K562 (cell line): ENCODE data around the gene NAPB. TPM values are rescaled to one million over a fixed set of nuclear protein-coding genes. Genes with fewer than 3 reads are reported as not detected.

Experiments used
- ATAC-seq: fragments of 200-7000 bp; cut with Tn5 transposase; 3 replicates; pipeline ENCODE4 v1.9.1; 2020; ENCODE audit warnings: moderate library complexity
- BruUV-seq: library from RNA; stranded (reverse); fragments of 400-500 nt; replicated peaks from 2 replicates; lab custom pipeline; 2021; lab: Mats Ljungman, UMichigan
- CTCF ChIA-PET: fragments of 300-600 bp; formaldehyde crosslinking; extraction: SDS; loops from one replicate; lab custom pipeline; 2021; ENCODE audit warnings: low intra/inter-chr PET ratio; lab: Yijun Ruan, JAX
- POLR2A ChIA-PET: fragments of 300-600, 350-650 bp; sonication (Branson Sonifier 250); formaldehyde crosslinking; extraction: SDS; loops from one replicate; lab custom pipeline; 2021; ENCODE audit warnings: antibody characterized with exemption, inconsistent platforms; lab: Yijun Ruan, JAX
- DNase-seq, 4 experiments: peaks; one replicate each; pipeline versions ENCODE4 v3.0.0 to v3.0.0-alpha.2; 2011 to 2018; ENCODE audit warnings: low spot score in 3 of 4, mixed read lengths in 3 of 4; ENCODE audit errors: extremely low read depth in 1 of 4
- FAIRE-seq: peaks from 2 replicates; lab custom pipeline; 2011; peaks lifted over from hg19 to GRCh38; lab: Jason Lieb, UNC
- H2AFZ ChIP-seq: 2 replicates; pipeline ENCODE4 v1.6.0; 2011; ENCODE audit warnings: low read depth, low read length, control low read depth, inconsistent platforms
- H3K27ac ChIP-seq: fragments of 200-600 bp; 3 replicates; pipeline ENCODE4 v1.8.0; 2011; ENCODE audit warnings: low read depth, mild to moderate bottlenecking, control low read depth, inconsistent platforms, low read length, moderate library complexity, mixed read lengths; ENCODE audit errors: extremely low read depth
- H3K27me3 ChIP-seq, 2 experiments: fragments of 300-600 bp in 1 of 2; 2 replicates in 1 of 2; 3 replicates in 1 of 2; pipeline versions ENCODE4 v1.6.0 to v1.8.0; 2011; ENCODE audit warnings: inconsistent platforms in 2 of 2, low read length in 2 of 2, mild to moderate bottlenecking in 1 of 2, mixed read lengths in 1 of 2, moderate library complexity in 1 of 2; ENCODE audit not compliant: control insufficient read depth in 2 of 2, insufficient read depth in 2 of 2
- H3K36me3 ChIP-seq: fragments of 300-600 bp; 3 replicates; pipeline ENCODE4 v1.8.0; 2011; ENCODE audit warnings: mild to moderate bottlenecking, low read length, inconsistent platforms; ENCODE audit not compliant: control insufficient read depth, insufficient read depth
- H3K4me1 ChIP-seq, 2 experiments: fragments of 200-600 bp in 1 of 2; replicated peaks in 1 of 2; 2 replicates in 1 of 2; 3 replicates in 1 of 2; pipeline versions ENCODE4 v1.5.1 to v1.8.0; 2011; ENCODE audit warnings: inconsistent platforms in 2 of 2, low read length in 2 of 2, mild to moderate bottlenecking in 1 of 2, mixed read lengths in 1 of 2, moderate library complexity in 1 of 2; ENCODE audit not compliant: control insufficient read depth in 2 of 2, insufficient read depth in 2 of 2
- H3K4me2 ChIP-seq: 2 replicates; pipeline ENCODE4 v1.6.1; 2011; ENCODE audit warnings: low read length, control low read depth, inconsistent platforms, mixed read lengths; ENCODE audit not compliant: insufficient read depth
- H3K4me3 ChIP-seq: fragments of 200-600 bp; sonication (generic), shearing (Covaris generic); 2 replicates; pipeline ENCODE4 v1.5.1; 2016; ENCODE audit warnings: control low read depth, inconsistent platforms
- H3K79me2 ChIP-seq: fragments of 200-600 bp; 3 replicates; pipeline ENCODE4 v1.8.0; 2011; ENCODE audit warnings: low read length, inconsistent platforms; ENCODE audit not compliant: control insufficient read depth, insufficient read depth
- H3K9ac ChIP-seq, 2 experiments: 2 replicates each; pipeline versions ENCODE4 v1.6.0 to v1.6.1; 2011; ENCODE audit warnings: low read depth in 2 of 2, low read length in 2 of 2, control low read depth in 1 of 2, inconsistent platforms in 1 of 2, mild to moderate bottlenecking in 1 of 2, mixed read lengths in 1 of 2; ENCODE audit not compliant: insufficient read depth in 1 of 2
- H3K9me1 ChIP-seq: one replicate; pipeline ENCODE4 v1.6.0; 2011; ENCODE audit warnings: inconsistent platforms, mild to moderate bottlenecking, low read length, moderate library complexity; ENCODE audit not compliant: control insufficient read depth, insufficient read depth
- H3K9me3 ChIP-seq: replicated peaks from 2 replicates; pipeline ENCODE4 v1.5.1; 2011; ENCODE audit warnings: low read depth, low read length, inconsistent platforms; ENCODE audit not compliant: control insufficient read depth, insufficient read depth
- H4K20me1 ChIP-seq: replicated peaks from 2 replicates; pipeline ENCODE4 v1.6.1; 2011; ENCODE audit warnings: low read length, inconsistent platforms, mixed read lengths; ENCODE audit not compliant: control insufficient read depth, insufficient read depth
- ETV1 ChIP-seq: fragments of 450-650 bp; conservative IDR thresholded peaks from 2 replicates; pipeline ENCODE4 v1.6.1; 2016; ENCODE audit warnings: missing genetic modification characterization, control low read depth, low read depth, missing compliant biosample characterization
- GATAD2A ChIP-seq: fragments of 450-650 bp; IDR thresholded peaks from 2 replicates; pipeline ENCODE4 v1.6.1; 2017
- MAZ ChIP-seq, 2 experiments: fragments of 450-650 bp in 1 of 2; sonication (generic) in 1 of 2; formaldehyde crosslinking; IDR thresholded peaks in 1 of 2; conservative IDR thresholded peaks in 1 of 2; 2 replicates each; pipeline versions ENCODE4 v1.4.0 to v1.5.0; 2020; ENCODE audit warnings: mild to moderate bottlenecking in 1 of 2, missing genetic modification reagents in 1 of 2
- NFIX ChIP-seq: fragments of 250-450 bp; sonication (Bioruptor Pico); IDR thresholded peaks from 2 replicates; pipeline ENCODE4 v1.4.0; 2020; ENCODE audit warnings: low read depth, mild to moderate bottlenecking, moderate library complexity
- NRF1 ChIP-seq, 2 experiments: fragments of 450-650 bp; IDR thresholded peaks in 1 of 2; conservative IDR thresholded peaks in 1 of 2; 2 replicates each; pipeline ENCODE4 v1.6.1; 2014; ENCODE audit warnings: mild to moderate bottlenecking in 2 of 2
- POLR2G ChIP-seq: fragments of 200-400 bp; formaldehyde crosslinking; IDR thresholded peaks from 2 replicates; pipeline ENCODE4 v1.6.1; 2017; ENCODE audit warnings: low read depth, mild to moderate bottlenecking, antibody characterized with exemption, low read length, moderate library complexity
- POU5F1 ChIP-seq: fragments of 150-350 bp; IDR thresholded peaks from 2 replicates; pipeline ENCODE4 v1.6.1; 2014; ENCODE audit warnings: borderline replicate concordance, low read length, low read depth, mild to moderate bottlenecking; ENCODE audit not compliant: partially characterized antibody
- PRMT5 ChIP-seq: sonication (generic); formaldehyde crosslinking; IDR thresholded peaks from 2 replicates; pipeline ENCODE4 v1.5.0; 2020; ENCODE audit warnings: missing genetic modification reagents
- RBFOX2 ChIP-seq: fragments of 200-400 bp; formaldehyde crosslinking; IDR thresholded peaks from 2 replicates; pipeline ENCODE4 v1.6.1; 2017; ENCODE audit warnings: low read depth, mild to moderate bottlenecking, low read length, moderate library complexity
- RBM22 ChIP-seq: fragments of 200-400 bp; formaldehyde crosslinking; IDR thresholded peaks from 2 replicates; pipeline ENCODE4 v1.6.1; 2018; ENCODE audit warnings: low read length, low read depth; ENCODE audit not compliant: poor library complexity, severe bottlenecking
- RCOR1 ChIP-seq, 2 experiments: IDR thresholded peaks; 2 replicates each; pipeline ENCODE4 v1.6.1; 2012; ENCODE audit warnings: low read depth in 2 of 2, low read length in 2 of 2, borderline replicate concordance in 1 of 2, improper control_type of control experiment in 1 of 2
- ZMIZ1 ChIP-seq, 2 experiments: fragments of 150-350 bp in 1 of 2; IDR thresholded peaks; 2 replicates each; pipeline ENCODE4 v1.6.1; 2012 to 2016; ENCODE audit warnings: low read depth in 2 of 2, low read length in 2 of 2, mild to moderate bottlenecking in 1 of 2, moderate library complexity in 1 of 2
- ZNF224 ChIP-seq: sonication (generic); formaldehyde crosslinking; IDR thresholded peaks from 2 replicates; pipeline ENCODE4 v1.8.0; 2022; ENCODE audit warnings: mild to moderate bottlenecking, missing genetic modification reagents
- WGBS: fragments of 100-300 bp; shearing (Covaris generic); methylation state at CpG from one replicate; pipeline ENCODE4 v1.1.6; 2016; ENCODE audit warnings: low coverage, mixed read lengths; ENCODE audit not compliant: insufficient coverage; ENCODE audit errors: missing lambda C conversion rate; 5-methylcytosine and 5-hydroxymethylcytosine counted together
- in situ Hi-C: fragments of 300-500 bp; cut with MboI; formaldehyde crosslinking; loops from 4 replicates; pipeline ENCODE4 v1.15.0; 2018; ENCODE audit warnings: inconsistent platforms, mixed read lengths
- intact Hi-C: fragments of 100-400 bp; cut with micrococcal nuclease; formaldehyde crosslinking; loops from 2 replicates; pipeline ENCODE4 v1.14.2; 2022
- polyA plus RNA-seq, 8 experiments: library from polyadenylated mRNA; depleted of rRNA in 4 of 8; stranded (reverse) in 5 of 8; unstranded in 3 of 8; fragments of >200 nt; fragmentation: Nextera tagmentation in 2 of 8; fragmentation: Illumina TruSeq in 1 of 8; extraction: Ambion mirVana in 2 of 8; extraction: Trizol in 1 of 8; gene quantifications; 2 replicates each; pipeline versions ENCODE4 v1.2.1 to v1.2.3, GENCODE V29; 2011 to 2014; ENCODE audit warnings: inconsistent platforms in 1 of 8, missing spikeins in 1 of 8
- total RNA-seq, 7 experiments: library from RNA; depleted of rRNA in 6 of 7; stranded (reverse); fragments of >200 nt in 6 of 7; fragmentation: Illumina TruSeq in 2 of 7; extraction: Trizol in 2 of 7; gene quantifications; 2 replicates each; pipeline versions ENCODE4 v1.2.1 to v1.2.3, GENCODE V29; 2011 to 2021; ENCODE audit warnings: low replicate concordance in 1 of 7

Gene NAPB
- total and polyA plus RNA-seq, 9 of the 15 experiments (the other 6 are each of a cell fraction or from before 2014, with no cell fraction given) = 1.4 to 7.7 (median 5.2) TPM

DNA sequence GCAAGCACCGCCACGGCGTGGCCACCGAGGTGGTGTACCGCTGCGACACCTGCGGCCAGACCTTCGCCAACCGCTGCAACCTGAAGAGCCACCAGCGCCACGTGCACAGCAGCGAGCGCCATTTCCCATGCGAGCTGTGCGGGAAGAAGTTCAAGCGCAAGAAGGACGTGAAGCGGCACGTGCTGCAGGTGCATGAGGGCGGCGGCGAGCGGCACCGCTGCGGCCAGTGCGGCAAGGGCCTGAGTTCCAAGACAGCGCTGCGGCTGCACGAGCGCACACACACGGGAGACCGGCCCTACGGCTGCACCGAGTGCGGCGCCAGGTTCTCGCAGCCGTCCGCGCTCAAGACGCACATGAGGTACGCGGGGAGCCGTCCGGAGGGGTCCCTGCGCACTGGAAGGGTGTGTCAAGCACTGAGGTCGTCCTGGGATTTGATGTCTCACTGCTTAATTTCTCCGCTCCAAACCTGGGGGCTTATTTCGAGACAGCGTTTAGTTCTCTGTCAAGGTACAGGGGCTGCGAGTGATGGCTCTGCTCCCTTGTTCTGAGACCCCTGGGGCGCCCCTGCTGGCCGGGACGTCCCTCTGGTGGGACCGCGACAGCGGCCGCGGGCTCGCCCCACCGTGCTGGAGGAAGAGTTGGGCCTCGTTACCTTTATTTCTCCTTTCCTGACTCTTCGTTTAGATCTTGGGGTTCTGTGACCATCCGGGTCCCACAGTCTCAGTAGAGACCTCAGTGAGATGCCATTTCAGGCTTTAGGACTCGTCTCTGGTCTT, 55.7 kb downstream of the NAPB start:
- CTCF ChIA-PET = no interaction called here
- FAIRE-seq (no peak), DNase-seq (no peak), ATAC-seq (no peak)
- no peak overlapping the region for H3K9ac ChIP-seq
- H3K4me3 ChIP-seq = no peak overlapping the region
- no peaks in the 10 kb centered on the region for H3K9me3 ChIP-seq
- BruUV-seq = no TSS peak
- intact Hi-C loops = no loop called here
- peaks cover 68% of the 10 kb centered on the region for H3K36me3 ChIP-seq
- no peak for TF ChIP-seq ZNF224 (CRISPR knock-in tag)
- no peak for TF ChIP-seq ETV1 (tag)
- no peak for TF ChIP-seq PRMT5
- TF ChIP-seq POU5F1 = no peak
- no peak for TF ChIP-seq NFIX (CRISPR knock-in tag)
- no peak for TF ChIP-seq ZMIZ1 (IDR thresholded peaks at IDR 0.05; ENCODE audit: low read depth in 2 of 2, low read length in 2 of 2)
- TF ChIP-seq RBM22 = peak; percentile 40
- TF ChIP-seq MAZ (CRISPR knock-in tag; conservative IDR thresholded peaks at IDR 0.05 in 1 of 2, IDR thresholded peaks at IDR 0.05 in 1 of 2) = no peak
- no peak for TF ChIP-seq RCOR1 (IDR thresholded peaks at IDR 0.05; ENCODE audit: borderline replicate concordance in 1 of 2, low read depth in 2 of 2, low read length in 2 of 2)
- peak; percentile 58; the same call in 1 of the 2 replicates for TF ChIP-seq RBFOX2
- peak; percentile 70 for TF ChIP-seq POLR2G
- no peak for TF ChIP-seq NRF1 (conservative IDR thresholded peaks at IDR 0.05 in 1 of 2, IDR thresholded peaks at IDR 0.05 in 1 of 2)
- no peak for TF ChIP-seq GATAD2A
- H3K27me3 ChIP-seq = no peaks in the 10 kb centered on the region
- H3K27ac ChIP-seq = peak overlapping the region; percentile 48; the same call in 2 of the 3 replicates
- H2AFZ ChIP-seq = no peak overlapping the region
- peaks cover 14% of the 10 kb centered on the region; the same call in 1 of the 2 replicates for H4K20me1 ChIP-seq
- H3K4me2 ChIP-seq = peak overlapping the region; percentile 37; the same call in 1 of the 2 replicates
- POLR2A ChIA-PET = interaction anchor here (1.2 kb wide), 1 partner anchor 7 kb away, joined by 3 read pairs; no protein-coding TSS in a partner anchor
- peaks cover 25 to 28% of the 10 kb centered on the region in 2 experiments; a peak in 4 of 5 replicates for H3K4me1 ChIP-seq
- H3K79me2 ChIP-seq = peaks cover 71% of the 10 kb centered on the region
- in situ Hi-C loops = no loop called here
- no peaks in the 10 kb centered on the region for H3K9me1 ChIP-seq
- WGBS = 95% methylated on average over 8 of the region's 65 CpGs
